IMR-90 (cell line): ENCODE results near the gene PITHD1. TPM values are rescaled to one million over a fixed set of nuclear protein-coding genes. Genes with fewer than 3 reads are reported as not detected.
A peak's percentile ranks its signal among the peaks of the same experiment; 100 is the strongest.

Source experiments
- ATAC-seq: fragments of 200-7000 bp; cut with Tn5 transposase; 2 replicates; pipeline ENCODE4 v1.9.1; 2020; ENCODE audit warnings: low read depth, mild to moderate bottlenecking, moderate library complexity
- BruUV-seq: library from RNA; stranded (reverse); fragments of 400-500 nt; replicated peaks from 2 replicates; lab custom pipeline; 2021; lab: Mats Ljungman, UMichigan
- CTCF ChIA-PET: fragments of 300-600 bp; formaldehyde crosslinking; extraction: SDS; loops from one replicate; lab custom pipeline; 2021; ENCODE audit warnings: antibody characterized with exemption; lab: Yijun Ruan, JAX
- POLR2A ChIA-PET: fragments of 300-600 bp; sonication (Branson Sonifier 250); formaldehyde crosslinking; loops from one replicate; lab custom pipeline; 2022; ENCODE audit warnings: antibody characterized with exemption; ENCODE audit not compliant: unreplicated experiment; lab: Charles Lee
- DNase-seq: peaks from one replicate; pipeline ENCODE4 v3.0.0; 2013
- H2AFZ ChIP-seq: replicated peaks from 2 replicates; pipeline ENCODE3; 2013; ENCODE audit warnings: low read length, mild to moderate bottlenecking; ENCODE audit not compliant: poor library complexity
- H2AK5ac ChIP-seq: 2 replicates; pipeline ENCODE4 v1.6.1; 2013; ENCODE audit warnings: low read depth, low read length, inconsistent platforms
- H2AK9ac ChIP-seq: replicated peaks from 2 replicates; pipeline ENCODE3; 2013; ENCODE audit warnings: mild to moderate bottlenecking, low read depth, low read length, moderate library complexity; ENCODE audit not compliant: poor library complexity
- H2BK120ac ChIP-seq: 2 replicates; pipeline ENCODE4 v1.6.1; 2013; ENCODE audit warnings: low read depth, low read length, inconsistent platforms
- H2BK15ac ChIP-seq: 3 replicates; pipeline ENCODE4 v1.6.1; 2013; ENCODE audit warnings: low read depth, low read length, inconsistent platforms
- H2BK20ac ChIP-seq: 2 replicates; pipeline ENCODE4 v1.6.1; 2013; ENCODE audit warnings: low read depth, mild to moderate bottlenecking, inconsistent platforms, low read length, moderate library complexity
- H2BK5ac ChIP-seq: 2 replicates; pipeline ENCODE4 v1.6.1; 2013; ENCODE audit warnings: mild to moderate bottlenecking, low read depth, low read length, inconsistent platforms; ENCODE audit not compliant: poor library complexity, severe bottlenecking
- H3K14ac ChIP-seq: replicated peaks from 2 replicates; pipeline ENCODE4 v1.6.1; 2013; ENCODE audit warnings: low read depth, low read length, inconsistent platforms
- H3K18ac ChIP-seq: 2 replicates; pipeline ENCODE4 v1.6.1; 2013; ENCODE audit warnings: low read depth, low read length, control low read depth
- H3K23ac ChIP-seq: 2 replicates; pipeline ENCODE4 v1.6.1; 2013; ENCODE audit warnings: low read depth, low read length, inconsistent platforms
- H3K27ac ChIP-seq: 2 replicates; pipeline ENCODE4 v1.5.1; 2013; ENCODE audit warnings: mild to moderate bottlenecking, control low read depth, low read length; ENCODE audit not compliant: insufficient read depth
- H3K27me3 ChIP-seq: 2 replicates; pipeline ENCODE4 v1.6.1; 2013; ENCODE audit warnings: low read length; ENCODE audit not compliant: control insufficient read depth, insufficient read depth
- H3K36me3 ChIP-seq: 2 replicates; pipeline ENCODE4 v1.6.1; 2013; ENCODE audit warnings: low read length, mixed read lengths; ENCODE audit not compliant: control insufficient read depth, insufficient read depth
- H3K4ac ChIP-seq: 2 replicates; pipeline ENCODE4 v1.6.1; 2013; ENCODE audit warnings: low read depth, low read length, inconsistent platforms
- H3K4me1 ChIP-seq: 2 replicates; pipeline ENCODE4 v1.6.1; 2013; ENCODE audit warnings: low read length, mixed read lengths; ENCODE audit not compliant: control insufficient read depth, insufficient read depth
- H3K4me2 ChIP-seq: 2 replicates; pipeline ENCODE4 v1.6.1; 2013; ENCODE audit warnings: low read depth, mild to moderate bottlenecking, control low read depth, low read length, moderate library complexity
- H3K4me3 ChIP-seq: 2 replicates; pipeline ENCODE4 v1.5.1; 2013; ENCODE audit warnings: low read depth, mild to moderate bottlenecking, control low read depth, low read length, moderate library complexity; ENCODE audit not compliant: insufficient read depth
- H3K56ac ChIP-seq: 2 replicates; pipeline ENCODE4 v1.6.1; 2013; ENCODE audit warnings: low read length, inconsistent platforms; ENCODE audit not compliant: insufficient read depth; ENCODE audit errors: extremely low read depth
- H3K79me1 ChIP-seq, 2 experiments: 2 replicates each; pipeline ENCODE4 v1.6.1; 2013; ENCODE audit warnings: low read length in 2 of 2, inconsistent platforms in 1 of 2, low read depth in 1 of 2
- H3K9ac ChIP-seq: 2 replicates; pipeline ENCODE4 v1.6.1; 2013; ENCODE audit warnings: low read depth, low read length, control low read depth
- H3K9me1 ChIP-seq: 2 replicates; pipeline ENCODE4 v1.6.1; 2013; ENCODE audit warnings: low read length, inconsistent platforms; ENCODE audit not compliant: insufficient read depth
- H3K9me3 ChIP-seq: 2 replicates; pipeline ENCODE4 v1.6.1; 2013; ENCODE audit warnings: low read length; ENCODE audit not compliant: control insufficient read depth, insufficient read depth
- H4K20me1 ChIP-seq: 2 replicates; pipeline ENCODE4 v1.6.1; 2013; ENCODE audit warnings: low read length, inconsistent platforms; ENCODE audit not compliant: insufficient read depth
- H4K5ac ChIP-seq: 2 replicates; pipeline ENCODE4 v1.6.1; 2013; ENCODE audit warnings: mild to moderate bottlenecking, low read depth, low read length, control low read depth
- H4K8ac ChIP-seq, 2 experiments: 2 replicates each; pipeline ENCODE4 v1.6.1; 2013; ENCODE audit warnings: low read depth in 2 of 2, low read length in 2 of 2, control low read depth in 1 of 2, inconsistent platforms in 1 of 2
- H4K91ac ChIP-seq: 2 replicates; pipeline ENCODE4 v1.6.1; 2013; ENCODE audit warnings: low read depth, low read length, inconsistent platforms; ENCODE audit not compliant: insufficient read depth
- BHLHE40 ChIP-seq: fragments of 150-350 bp; IDR thresholded peaks from 2 replicates; pipeline ENCODE4 v1.6.1; 2016; ENCODE audit warnings: mild to moderate bottlenecking, low read depth, low read length
- CEBPB ChIP-seq: IDR thresholded peaks from 2 replicates; pipeline ENCODE4 v1.6.1; 2012; ENCODE audit warnings: low read depth, low read length, improper control_type of control experiment
- CTCF ChIP-seq: conservative IDR thresholded peaks from 2 replicates; pipeline ENCODE4 v1.5.1; 2012; ENCODE audit warnings: mild to moderate bottlenecking, low read depth, low read length, improper control_type of control experiment
- ELK1 ChIP-seq: fragments of 150-350 bp; IDR thresholded peaks from 2 replicates; pipeline ENCODE4 v1.6.1; 2016; ENCODE audit warnings: low read depth, mild to moderate bottlenecking, low read length, moderate library complexity, borderline replicate concordance
- FOS ChIP-seq: fragments of 150-350 bp; IDR thresholded peaks from 2 replicates; pipeline ENCODE4 v1.6.1; 2016; ENCODE audit warnings: low read depth, low read length
- MAFK ChIP-seq: IDR thresholded peaks from 2 replicates; pipeline ENCODE4 v1.6.1; 2012; ENCODE audit warnings: low read depth, low read length, improper control_type of control experiment
- MXI1 ChIP-seq: IDR thresholded peaks from 2 replicates; pipeline ENCODE4 v1.6.1; 2012; ENCODE audit warnings: low read depth, mild to moderate bottlenecking, low read length, moderate library complexity, borderline replicate concordance
- NFE2L2 ChIP-seq: fragments of 150-350 bp; IDR thresholded peaks from 2 replicates; pipeline ENCODE4 v1.6.1; 2016; ENCODE audit warnings: low read depth, mild to moderate bottlenecking, low read length
- POLR2A ChIP-seq: IDR thresholded peaks from 2 replicates; pipeline ENCODE4 v1.6.1; 2012; ENCODE audit warnings: mild to moderate bottlenecking, low read depth, low read length
- RAD21 ChIP-seq: IDR thresholded peaks from 2 replicates; pipeline ENCODE4 v1.6.1; 2012; ENCODE audit warnings: low read length, improper control_type of control experiment
- RCOR1 ChIP-seq: IDR thresholded peaks from 2 replicates; pipeline ENCODE4 v1.6.1; 2012; ENCODE audit warnings: mild to moderate bottlenecking, low read length, improper control_type of control experiment; ENCODE audit not compliant: insufficient replicate concordance
- RFX5 ChIP-seq: IDR thresholded peaks from 2 replicates; pipeline ENCODE4 v1.8.0; 2012; ENCODE audit warnings: low read depth, mild to moderate bottlenecking, low read length, moderate library complexity
- WGBS, 2 experiments: methylation state at CpG; one replicate each; pipeline versions ENCODE4 v1.1.5 to v1.1.7; 2013; ENCODE audit warnings: missing lambda C conversion rate in 2 of 2; ENCODE audit not compliant: insufficient read length in 1 of 2; ENCODE audit errors: extremely low coverage in 2 of 2; 5-methylcytosine and 5-hydroxymethylcytosine counted together
- dilution Hi-C: fragments of 300-500 bp; cut with HindIII; formaldehyde crosslinking; loops from one replicate; pipeline ENCODE4 v1.14.3; 2018; ENCODE audit warnings: low sequenced_read_pairs; ENCODE audit not compliant: unreplicated experiment
- in situ Hi-C: fragments of 300-500 bp; cut with MboI; formaldehyde crosslinking; loops from 3 replicates; pipeline ENCODE4 v1.14.3; 2019; ENCODE audit warnings: low sequenced_read_pairs, inconsistent platforms, mixed read lengths
- intact Hi-C: fragments of 100-400 bp; cut with micrococcal nuclease; formaldehyde crosslinking; loops from 2 replicates; pipeline ENCODE4 v1.10.0; 2022
- polyA plus RNA-seq, 3 experiments: library from polyadenylated mRNA; depleted of rRNA; stranded (reverse); fragments of >200 nt; gene quantifications; 2 replicates each; pipeline ENCODE4 v1.2.3, GENCODE V29; 2012; ENCODE audit warnings: low replicate concordance in 1 of 3
- total RNA-seq: library from RNA; depleted of rRNA; stranded (reverse); fragments of >200 nt; gene quantifications from 2 replicates; pipeline ENCODE4 v1.2.3, GENCODE V29; 2012

The PITHD1 gene
- total and polyA plus RNA-seq, 2 of the 4 experiments (the other 2 are of a cell fraction) = 23.8 to 32.0 TPM

- Histone ChIP-seq H3K4ac (no peak overlapping the region), H4K91ac (no peak overlapping the region), H3K27ac (no peak overlapping the region), H3K14ac (no peak overlapping the region), H2BK5ac (no peak overlapping the region), H3K79me1 (peaks cover 14 to 17% of the 10 kb centered on the region in 2 experiments), H3K36me3 (no peaks in the 10 kb centered on the region), H2AK5ac (no peak overlapping the region), H4K8ac (peak overlapping the region; percentile 86 to 100; a peak in 3 of 4 replicates), H3K4me1 (peaks cover 3% of the 10 kb centered on the region), H3K9me1 (peaks cover 4% of the 10 kb centered on the region), H3K56ac (no peak overlapping the region), H2AFZ (peak overlapping the region; percentile 28), H3K18ac (no peak overlapping the region), H3K4me3 (peak overlapping the region; percentile 99; the same call in 1 of the 2 replicates), H3K27me3 (no peaks in the 10 kb centered on the region), H2BK15ac (no peak overlapping the region), H4K20me1 (no peaks in the 10 kb centered on the region), H3K9ac (no peak overlapping the region), H4K5ac (peak overlapping the region; percentile 71), H2AK9ac (no peak overlapping the region), H2BK120ac (no peak overlapping the region), H2BK20ac (no peak overlapping the region), H3K23ac (no peak overlapping the region), H3K4me2 (peak overlapping the region; percentile 5; the same call in 1 of the 2 replicates), H3K9me3 (no peaks in the 10 kb centered on the region)
- ChIA-PET POLR2A (interaction anchor here (0.9 kb wide), 1 partner anchor 13 kb away, joined by 5 read pairs; no protein-coding TSS in a partner anchor), CTCF (no interaction called here)
- TF ChIP-seq MXI1 (no peak), FOS (no peak), RCOR1 (no peak), CTCF (no peak), CEBPB (no peak), RAD21 (no peak), ELK1 (no peak), RFX5 (no peak), MAFK (no peak), POLR2A (no peak), BHLHE40 (no peak), NFE2L2 (no peak)
- dilution Hi-C loops (no loop called here), intact Hi-C loops (no loop called here), in situ Hi-C loops (no loop called here)
- BruUV-seq = no TSS peak
- ATAC-seq (no peak), DNase-seq (no peak)
- WGBS, 2 experiments = 100% methylated on average over 1 of the region's 24 CpGs; no CpG with 5 or more reads in 1 of the 2 experiments
These were observed 47.7 kb downstream of the PITHD1 start for GRCh38 chr1:23825762-23826522.
